Mononuclear cell (primary cell): ENCODE data around the gene LIMS2. TPM values are rescaled to one million over a fixed set of nuclear protein-coding genes. Genes with fewer than 3 reads are reported as not detected.

Experiments
- H3K27me3 ChIP-seq: 2 replicates; pipeline ENCODE4 v1.6.0; 2011; ENCODE audit warnings: low read length, control low read depth; ENCODE audit not compliant: insufficient read depth
- H3K4me1 ChIP-seq: 2 replicates; pipeline ENCODE4 v1.5.1; 2011; ENCODE audit warnings: mild to moderate bottlenecking, low read length, control low read depth; ENCODE audit not compliant: insufficient read depth
- H3K4me3 ChIP-seq: 2 replicates; pipeline ENCODE4 v1.5.1; 2011; ENCODE audit warnings: mild to moderate bottlenecking, low read length, moderate library complexity
- H3K9me3 ChIP-seq: 2 replicates; pipeline ENCODE4 v1.5.1; 2011; ENCODE audit warnings: low read depth, mild to moderate bottlenecking, control low read depth, low read length
- total RNA-seq: library from RNA; depleted of rRNA; stranded (reverse); fragments of >200 nt; gene quantifications from one replicate; pipeline ENCODE4 v1.2.3, GENCODE V29; 2012

Gene LIMS2
- total RNA-seq, 1 donor, result 1.2 TPM

DNA sequence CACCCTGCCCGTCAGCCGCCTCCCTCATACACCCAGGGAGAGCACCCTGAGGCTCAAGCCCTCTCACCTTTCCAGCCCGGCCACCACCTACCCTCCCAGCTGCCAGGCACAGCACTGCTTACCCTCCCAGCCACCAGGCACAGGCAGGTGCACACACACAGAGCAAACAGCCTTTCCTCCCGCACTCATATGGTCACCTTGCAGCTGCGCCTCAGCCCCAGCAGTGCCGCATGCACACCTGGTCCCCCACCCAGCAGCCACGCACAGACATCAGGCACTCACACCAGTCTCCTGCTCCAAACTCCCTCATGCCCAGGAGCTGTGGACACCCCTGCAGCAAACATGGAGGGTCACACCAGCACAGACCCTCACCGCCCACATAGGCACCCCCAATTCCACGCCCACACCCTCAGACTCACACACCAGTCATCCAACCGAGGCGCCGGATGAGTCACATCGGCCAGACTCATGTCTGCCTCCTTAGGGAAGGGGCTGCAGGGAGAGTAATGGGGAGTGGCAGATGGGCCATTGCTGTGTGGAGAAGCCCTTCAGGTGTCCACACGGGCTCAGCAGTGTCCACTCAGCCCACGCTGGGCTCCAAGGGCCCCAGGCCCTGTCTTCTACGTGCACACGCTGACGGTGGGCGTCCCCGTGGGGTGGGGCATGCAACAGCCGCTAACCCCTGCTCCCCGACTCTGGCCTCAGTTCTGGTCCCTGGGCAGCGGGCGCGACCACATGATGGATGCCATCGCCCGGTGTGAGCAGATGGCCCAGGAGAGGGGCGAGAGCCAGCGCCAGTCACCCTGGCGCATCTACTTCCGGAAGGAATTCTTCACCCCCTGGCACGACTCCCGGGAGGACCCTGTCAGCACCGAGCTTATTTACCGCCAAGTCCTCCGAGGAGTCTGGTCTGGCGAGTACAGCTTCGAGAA lies 51.7 kb downstream of the LIMS2 start:
- H3K4me3 ChIP-seq, result no peak overlapping the region
- H3K27me3 ChIP-seq, result no peaks in the 10 kb centered on the region
- H3K4me1 ChIP-seq, result no peaks in the 10 kb centered on the region
- no peaks in the 10 kb centered on the region for H3K9me3 ChIP-seq

- H3K4me3 ChIP-seq, result no peak overlapping the region
- H3K4me1 ChIP-seq, result no peaks in the 10 kb centered on the region
- no peaks in the 10 kb centered on the region for H3K9me3 ChIP-seq
- no peaks in the 10 kb centered on the region for H3K27me3 ChIP-seq
Observed at GRCh38 chr2:127622561-127623387, 52.6 kb downstream of the LIMS2 start.

DNA sequence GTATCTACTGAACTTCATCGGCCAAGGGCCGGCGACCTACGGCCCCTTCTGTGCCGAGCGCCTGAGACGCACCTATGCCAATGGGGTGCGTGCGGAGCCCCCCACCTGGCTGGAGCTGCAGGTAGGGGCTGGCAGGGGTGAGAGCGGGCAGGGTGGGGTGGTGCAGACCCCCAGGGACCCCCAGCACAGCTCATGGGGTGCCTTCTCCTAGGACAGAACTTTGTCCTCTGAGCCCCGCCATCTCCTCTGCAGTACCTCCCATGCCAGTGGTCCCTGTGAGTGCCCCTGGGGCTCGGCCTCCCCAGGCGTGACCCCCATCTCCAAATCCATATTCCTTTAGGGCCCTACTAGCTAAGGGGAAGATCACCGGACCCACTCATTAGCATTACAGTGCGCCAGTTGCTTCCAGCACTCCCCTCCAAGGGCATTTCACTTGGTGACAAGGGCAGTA lies 53.3 kb downstream of the LIMS2 start:
- Histone ChIP-seq H3K4me3 (no peak overlapping the region), H3K9me3 (no peaks in the 10 kb centered on the region), H3K4me1 (no peaks in the 10 kb centered on the region), H3K27me3 (no peaks in the 10 kb centered on the region)

GRCh38 chr2:127620866-127621265 lies 54.5 kb downstream of the LIMS2 start:
- Histone ChIP-seq H3K9me3 (no peaks in the 10 kb centered on the region), H3K4me3 (no peak overlapping the region), H3K27me3 (no peaks in the 10 kb centered on the region), H3K4me1 (no peaks in the 10 kb centered on the region)

GRCh38 chr2:127619877-127620705 lies 55.2 kb downstream of the LIMS2 start:
- Histone ChIP-seq H3K4me1 (no peaks in the 10 kb centered on the region), H3K27me3 (no peaks in the 10 kb centered on the region), H3K9me3 (no peaks in the 10 kb centered on the region), H3K4me3 (no peak overlapping the region)

DNA sequence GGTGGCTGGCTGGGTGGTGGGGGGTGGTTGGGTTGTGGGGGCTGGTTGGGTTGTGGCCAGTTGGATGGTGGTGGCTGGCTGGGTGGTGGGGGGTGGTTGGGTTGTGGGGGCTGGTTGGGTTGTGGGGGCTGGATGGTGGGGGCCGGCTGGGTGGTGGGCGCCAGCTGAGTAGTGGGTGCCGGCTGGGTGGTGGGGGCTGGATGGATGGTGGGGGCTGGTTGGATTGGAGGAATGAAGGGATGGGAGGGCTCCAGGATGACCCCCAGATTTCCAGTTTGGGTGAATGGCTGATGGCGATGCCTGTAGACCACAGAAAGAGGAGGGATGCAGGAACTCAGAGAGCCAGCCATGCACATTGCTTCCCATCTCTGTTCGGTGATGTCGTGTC lies 56.1 kb downstream of the LIMS2 start:
- no peaks in the 10 kb centered on the region for H3K4me1 ChIP-seq
- no peak overlapping the region for H3K4me3 ChIP-seq
- no peaks in the 10 kb centered on the region for H3K27me3 ChIP-seq
- no peaks in the 10 kb centered on the region for H3K9me3 ChIP-seq

GRCh38 chr2:127618551-127619202 lies 56.7 kb downstream of the LIMS2 start:
- Histone ChIP-seq H3K9me3 (no peaks in the 10 kb centered on the region), H3K4me3 (no peak overlapping the region), H3K27me3 (no peaks in the 10 kb centered on the region), H3K4me1 (no peaks in the 10 kb centered on the region)

DNA sequence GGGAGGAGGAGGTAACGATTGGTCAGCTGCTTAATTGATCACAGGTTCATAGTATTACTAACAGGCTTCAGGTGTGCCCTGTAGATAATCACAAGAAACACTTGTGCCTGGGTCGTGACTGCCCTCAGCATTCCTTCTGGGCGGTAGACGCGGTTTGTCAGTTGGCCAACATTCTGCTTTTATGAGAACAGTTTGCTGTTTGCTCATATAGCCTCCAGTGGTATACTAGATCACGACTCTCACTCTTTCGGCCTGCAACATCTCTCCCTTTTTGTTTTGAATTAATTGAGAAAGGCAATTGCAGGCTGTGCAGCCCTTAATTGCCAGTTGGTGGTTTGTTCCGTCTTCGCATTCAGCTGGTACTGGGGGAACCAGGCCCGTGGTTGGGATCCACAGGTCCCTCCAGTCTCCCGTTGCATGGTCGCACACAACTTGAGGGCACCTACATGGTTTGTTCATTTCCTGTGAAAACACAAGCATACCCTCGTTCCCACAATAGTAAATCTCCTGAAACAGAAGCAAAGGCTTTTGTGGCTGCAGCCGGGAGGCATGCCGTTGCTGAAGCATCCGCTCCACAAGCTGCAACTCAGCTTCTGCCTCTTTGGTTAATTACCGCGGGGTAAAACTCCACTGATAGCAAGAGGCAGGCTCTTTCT lies 59.7 kb downstream of the LIMS2 start:
- Histone ChIP-seq H3K4me1 (no peaks in the 10 kb centered on the region), H3K4me3 (no peak overlapping the region), H3K9me3 (peaks cover 6% of the 10 kb centered on the region), H3K27me3 (no peaks in the 10 kb centered on the region)

DNA sequence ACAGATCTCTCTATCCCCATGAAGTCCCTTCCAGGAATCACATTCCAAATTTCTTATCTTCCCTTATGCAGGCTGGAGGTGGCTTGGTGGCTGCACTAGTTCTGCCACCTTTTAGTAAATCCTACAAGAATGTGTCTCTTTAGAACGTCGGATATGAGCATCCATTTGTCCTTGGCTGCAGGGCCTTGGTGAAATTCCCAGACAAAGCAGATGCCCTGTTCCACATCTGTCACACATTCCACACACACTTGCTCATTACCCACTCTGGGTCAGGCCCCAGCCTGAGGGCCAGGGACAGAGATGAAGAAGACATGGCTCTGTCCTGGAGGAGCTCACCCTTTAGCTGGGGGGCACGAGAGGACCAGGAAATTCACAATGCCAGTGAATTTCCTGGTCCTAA lies 60.6 kb downstream of the LIMS2 start:
- Histone ChIP-seq H3K4me3 (no peak overlapping the region), H3K4me1 (no peaks in the 10 kb centered on the region), H3K27me3 (no peaks in the 10 kb centered on the region), H3K9me3 (peaks cover 6% of the 10 kb centered on the region)

DNA sequence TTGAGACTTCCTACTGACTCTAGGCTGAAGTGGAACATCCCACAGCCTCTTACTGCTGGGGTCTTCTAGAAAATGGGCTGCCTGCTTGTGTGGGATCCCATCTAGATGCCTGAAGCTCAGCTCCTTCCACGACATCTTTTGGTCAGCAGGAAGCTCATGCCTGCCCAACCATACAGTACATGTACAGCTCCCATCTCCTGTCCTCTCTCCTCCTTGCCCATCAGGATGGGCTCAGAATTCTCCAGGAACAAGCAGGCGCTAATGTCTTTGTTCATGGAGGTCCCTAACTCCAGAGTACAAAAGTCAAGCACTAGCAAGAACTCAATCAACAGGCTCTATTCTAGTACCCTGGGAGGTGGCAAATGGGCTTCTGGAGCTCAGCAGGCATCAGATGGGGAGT lies 61.1 kb downstream of the LIMS2 start:
- peaks cover 6% of the 10 kb centered on the region for H3K9me3 ChIP-seq
- no peak overlapping the region for H3K4me3 ChIP-seq
- H3K27me3 ChIP-seq, result no peaks in the 10 kb centered on the region
- H3K4me1 ChIP-seq, result no peaks in the 10 kb centered on the region

DNA sequence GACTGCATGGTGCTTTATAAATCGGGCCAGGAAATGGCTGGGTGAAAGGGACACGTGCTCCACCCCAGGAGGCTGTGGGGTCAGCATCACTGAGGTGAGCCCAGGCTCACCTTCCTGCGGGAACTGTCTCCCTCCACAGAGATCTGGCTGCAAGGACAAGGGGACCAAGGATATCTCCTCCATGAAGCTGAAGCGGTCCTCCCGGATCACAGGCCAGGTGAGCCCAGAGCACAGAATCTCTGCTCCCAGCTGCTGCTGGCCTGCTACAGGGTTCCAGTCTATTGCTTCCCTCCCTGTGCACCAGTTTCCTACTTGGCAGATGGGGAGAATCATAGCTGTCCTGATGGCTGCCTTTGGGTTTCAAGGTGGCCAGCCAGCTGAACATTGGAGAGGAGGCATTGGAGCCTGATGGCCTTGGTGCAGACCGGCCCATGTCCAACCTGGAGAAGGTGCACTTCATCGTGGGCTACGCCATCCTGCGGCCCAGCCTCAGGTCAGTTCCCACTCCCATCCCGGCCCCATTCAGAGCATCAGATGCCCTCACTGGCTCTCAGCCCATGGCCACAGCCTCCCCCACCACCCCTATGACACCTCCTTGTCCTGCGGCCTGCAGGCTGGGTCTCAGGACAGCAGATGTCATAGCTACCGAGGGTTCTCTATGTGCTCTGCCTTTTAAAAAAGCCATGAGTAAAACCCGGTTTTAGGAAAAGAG lies 63.1 kb downstream of the LIMS2 start:
- H3K9me3 ChIP-seq, result peaks cover 6% of the 10 kb centered on the region
- no peaks in the 10 kb centered on the region for H3K4me1 ChIP-seq
- H3K4me3 ChIP-seq, result no peak overlapping the region
- H3K27me3 ChIP-seq, result no peaks in the 10 kb centered on the region

- no peaks in the 10 kb centered on the region for H3K4me1 ChIP-seq
- H3K27me3 ChIP-seq, result no peaks in the 10 kb centered on the region
- H3K9me3 ChIP-seq, result peaks cover 6% of the 10 kb centered on the region
- H3K4me3 ChIP-seq, result no peak overlapping the region
Observed at GRCh38 chr2:127611076-127611925, 64.0 kb downstream of the LIMS2 start.

DNA sequence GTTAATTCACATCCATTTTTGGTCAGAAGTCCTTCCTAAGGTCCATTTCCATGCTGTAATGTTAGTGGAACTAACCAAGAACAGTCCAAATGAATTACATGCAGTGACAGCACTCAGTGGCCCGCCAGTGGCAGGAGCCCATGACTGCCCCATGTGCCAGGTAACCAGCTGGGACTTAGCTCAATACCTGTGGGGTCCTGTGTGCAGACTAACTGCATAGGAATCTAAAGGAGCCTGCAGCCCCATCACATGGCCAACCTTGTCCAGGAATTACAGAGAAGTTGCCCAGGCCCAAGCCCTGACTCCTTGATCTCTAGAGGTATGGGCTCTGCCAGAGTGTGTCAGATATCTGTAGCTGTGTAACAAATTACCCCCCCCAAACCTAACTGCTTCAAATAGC lies 64.8 kb downstream of the LIMS2 start:
- no peak overlapping the region for H3K4me3 ChIP-seq
- peaks cover 6% of the 10 kb centered on the region for H3K9me3 ChIP-seq
- no peaks in the 10 kb centered on the region for H3K4me1 ChIP-seq
- H3K27me3 ChIP-seq, result no peaks in the 10 kb centered on the region
